Activated naive CD8-positive, alpha-beta T cell treated with anti-CD3 and anti-CD28 coated beads, Interleukin-2, amount 10 ng/mL, durations not matched to agents 7 days and 5 days (primary cell): ENCODE measurements around the gene CCL20. TPM values are rescaled to one million over a fixed set of nuclear protein-coding genes. Genes with fewer than 3 reads are reported as not detected.
A peak's percentile ranks its signal among the peaks of the same experiment; 100 is the strongest.
"Not testable (repeated sequence)": the region's sequence is repeated elsewhere in the genome, so short reads cannot be mapped to it uniquely, and the experiment has no call there.

Experiments used
- ATAC-seq: fragments of 150-1000 bp; cut with Tn5 transposase; one replicate; pipeline ENCODE4 v1.10.0; 2021; ENCODE audit warnings: low read depth, moderate library complexity
- POLR2A ChIA-PET: fragments of 350-600 bp; sonication (Branson Sonifier 250); formaldehyde crosslinking; loops from one replicate; lab custom pipeline; 2021; ENCODE audit warnings: antibody characterized with exemption; lab: Charles Lee
- DNase-seq: peaks from one replicate; pipeline ENCODE4 v3.0.0; 2021
- H3K27ac Mint-ChIP-seq: one replicate; pipeline ENCODE4 v1.8.0; 2022; ENCODE audit warnings: mild to moderate bottlenecking, mixed read lengths
- H3K27me3 Mint-ChIP-seq: one replicate; pipeline ENCODE4 v1.8.0; 2022; ENCODE audit warnings: mild to moderate bottlenecking, moderate library complexity, mixed read lengths
- H3K36me3 Mint-ChIP-seq: one replicate; pipeline ENCODE4 v1.8.0; 2021; ENCODE audit warnings: mild to moderate bottlenecking, mixed read lengths
- H3K4me1 Mint-ChIP-seq: one replicate; pipeline ENCODE4 v1.8.0; 2021; ENCODE audit warnings: mixed read lengths
- H3K4me3 Mint-ChIP-seq: one replicate; pipeline ENCODE4 v1.8.0; 2022; ENCODE audit warnings: mild to moderate bottlenecking, moderate library complexity, mixed read lengths
- H3K9me3 Mint-ChIP-seq: one replicate; pipeline ENCODE4 v1.8.0; 2021; ENCODE audit warnings: mixed read lengths
- total RNA-seq, 2 experiments: library from RNA; stranded (reverse); gene quantifications; one replicate each; pipeline ENCODE4 v1.2.3, GENCODE V29; 2021

CCL20 gene
- total RNA-seq, 2 experiments from 2014 or later, result not detected

- H3K4me1 Mint-ChIP-seq, result peaks cover 14% of the 10 kb centered on the region
- no peak for ATAC-seq
- no peak overlapping the region for H3K4me3 Mint-ChIP-seq
- no peak for DNase-seq
- POLR2A ChIA-PET, result no interaction called here
- H3K36me3 Mint-ChIP-seq, result peaks cover 1% of the 10 kb centered on the region
- H3K27ac Mint-ChIP-seq, result no peak overlapping the region
- H3K9me3 Mint-ChIP-seq, result no peaks in the 10 kb centered on the region
- H3K27me3 Mint-ChIP-seq, result peaks cover 21% of the 10 kb centered on the region
These were observed 28.3 kb upstream of the CCL20 start for GRCh38 chr2:227785293-227785692.

GRCh38 chr2:227788561-227789018 is 25.1 kb upstream of the CCL20 start:
- Mint-ChIP-seq H3K27me3 (peaks cover 25% of the 10 kb centered on the region), H3K4me3 (no peak overlapping the region), H3K36me3 (peaks cover 1% of the 10 kb centered on the region), H3K27ac (no peak overlapping the region), H3K4me1 (peaks cover 4% of the 10 kb centered on the region), H3K9me3 (no peaks in the 10 kb centered on the region)
- no peak for DNase-seq
- POLR2A ChIA-PET, result no interaction called here
- ATAC-seq, result no peak

- DNase-seq, result no peak
- POLR2A ChIA-PET, result no interaction called here
- H3K9me3 Mint-ChIP-seq, result no peaks in the 10 kb centered on the region
- H3K4me3 Mint-ChIP-seq, result no peak overlapping the region
- peaks cover 25% of the 10 kb centered on the region for H3K27me3 Mint-ChIP-seq
- no peaks in the 10 kb centered on the region for H3K4me1 Mint-ChIP-seq
- ATAC-seq, result no peak
- H3K36me3 Mint-ChIP-seq, result peaks cover under 1% of the 10 kb centered on the region
- H3K27ac Mint-ChIP-seq, result no peak overlapping the region
These were observed 23.8 kb upstream of the CCL20 start for GRCh38 chr2:227789803-227790202.

- H3K27me3 Mint-ChIP-seq, result peaks cover 14% of the 10 kb centered on the region
- H3K9me3 Mint-ChIP-seq, result no peaks in the 10 kb centered on the region
- H3K27ac Mint-ChIP-seq, result no peak overlapping the region
- no peaks in the 10 kb centered on the region for H3K4me1 Mint-ChIP-seq
- no peak overlapping the region for H3K4me3 Mint-ChIP-seq
- no peaks in the 10 kb centered on the region for H3K36me3 Mint-ChIP-seq
- ATAC-seq, result no peak
- POLR2A ChIA-PET, result no interaction called here
- DNase-seq, result no peak
These were observed 20.4 kb upstream of the CCL20 start for GRCh38 chr2:227793148-227793712.

- POLR2A ChIA-PET, result no interaction called here
- Mint-ChIP-seq H3K27ac (no peak overlapping the region), H3K9me3 (no peaks in the 10 kb centered on the region), H3K27me3 (peaks cover 4% of the 10 kb centered on the region), H3K4me3 (no peak overlapping the region), H3K36me3 (no peaks in the 10 kb centered on the region), H3K4me1 (no peaks in the 10 kb centered on the region)
- no peak for ATAC-seq
- no peak for DNase-seq
These were observed 17.5 kb upstream of the CCL20 start for GRCh38 chr2:227796045-227796711.

- H3K4me1 Mint-ChIP-seq, POLR2A ChIA-PET, H3K9me3 Mint-ChIP-seq, H3K36me3 Mint-ChIP-seq, H3K4me3 Mint-ChIP-seq, ATAC-seq, DNase-seq, H3K27ac Mint-ChIP-seq, H3K27me3 Mint-ChIP-seq: not testable (repeated sequence)
These were observed 16.9 kb upstream of the CCL20 start for GRCh38 chr2:227796768-227797167.

GRCh38 chr2:227799202-227799601 is 14.4 kb upstream of the CCL20 start:
- H3K27ac Mint-ChIP-seq, result no peak overlapping the region
- peaks cover 4% of the 10 kb centered on the region for H3K27me3 Mint-ChIP-seq
- H3K9me3 Mint-ChIP-seq, result no peaks in the 10 kb centered on the region
- H3K36me3 Mint-ChIP-seq, result no peaks in the 10 kb centered on the region
- DNase-seq, result no peak
- no peak for ATAC-seq
- H3K4me3 Mint-ChIP-seq, result no peak overlapping the region
- POLR2A ChIA-PET, result no interaction called here
- H3K4me1 Mint-ChIP-seq, result no peaks in the 10 kb centered on the region

- POLR2A ChIA-PET, result no interaction called here
- no peak for ATAC-seq
- no peak overlapping the region for H3K27ac Mint-ChIP-seq
- DNase-seq, result no peak
- no peaks in the 10 kb centered on the region for H3K36me3 Mint-ChIP-seq
- H3K27me3 Mint-ChIP-seq, result peaks cover 6% of the 10 kb centered on the region
- no peak overlapping the region for H3K4me3 Mint-ChIP-seq
- H3K4me1 Mint-ChIP-seq, result peaks cover 7% of the 10 kb centered on the region
- H3K9me3 Mint-ChIP-seq, result no peaks in the 10 kb centered on the region
These were observed 10.8 kb upstream of the CCL20 start for GRCh38 chr2:227802882-227803281.

GRCh38 chr2:227804975-227805374 is 8.7 kb upstream of the CCL20 start:
- no peaks in the 10 kb centered on the region for H3K9me3 Mint-ChIP-seq
- POLR2A ChIA-PET, result no interaction called here
- H3K27ac Mint-ChIP-seq, result no peak overlapping the region
- no peaks in the 10 kb centered on the region for H3K36me3 Mint-ChIP-seq
- H3K27me3 Mint-ChIP-seq, result peaks cover 9% of the 10 kb centered on the region
- DNase-seq (no peak), ATAC-seq (no peak)
- no peak overlapping the region for H3K4me3 Mint-ChIP-seq
- H3K4me1 Mint-ChIP-seq, result peaks cover 7% of the 10 kb centered on the region

- peaks cover 7% of the 10 kb centered on the region for H3K4me1 Mint-ChIP-seq
- H3K9me3 Mint-ChIP-seq, result no peaks in the 10 kb centered on the region
- peaks cover 9% of the 10 kb centered on the region for H3K27me3 Mint-ChIP-seq
- peak overlapping the region; percentile 44 for H3K27ac Mint-ChIP-seq
- peak; percentile 70 for ATAC-seq
- DNase-seq, result no peak
- peak overlapping the region; percentile 44 for H3K4me3 Mint-ChIP-seq
- POLR2A ChIA-PET, result no interaction called here
- H3K36me3 Mint-ChIP-seq, result no peaks in the 10 kb centered on the region
These were observed 8.1 kb upstream of the CCL20 start for GRCh38 chr2:227805578-227805977.

GRCh38 chr2:227808936-227809335 is 4.7 kb upstream of the CCL20 start:
- Mint-ChIP-seq H3K4me3 (no peak overlapping the region), H3K27me3 (peaks cover 5% of the 10 kb centered on the region), H3K9me3 (no peaks in the 10 kb centered on the region), H3K36me3 (no peaks in the 10 kb centered on the region), H3K4me1 (peaks cover 7% of the 10 kb centered on the region), H3K27ac (no peak overlapping the region)
- no peak for DNase-seq
- POLR2A ChIA-PET, result no interaction called here
- ATAC-seq, result no peak

- Mint-ChIP-seq H3K27me3 (peaks cover 10% of the 10 kb centered on the region), H3K27ac (no peak overlapping the region), H3K36me3 (no peaks in the 10 kb centered on the region), H3K4me3 (no peak overlapping the region), H3K9me3 (no peaks in the 10 kb centered on the region), H3K4me1 (no peaks in the 10 kb centered on the region)
- no peak for DNase-seq
- ATAC-seq, result no peak
- POLR2A ChIA-PET, result no interaction called here
These were observed 1.6 kb upstream of the CCL20 start for GRCh38 chr2:227812001-227812400.

GRCh38 chr2:227813229-227813561 is 447 bp upstream of the CCL20 start:
- ATAC-seq (no peak), DNase-seq (no peak)
- H3K27me3 Mint-ChIP-seq, result peaks cover 10% of the 10 kb centered on the region
- H3K4me1 Mint-ChIP-seq, result peaks cover 2% of the 10 kb centered on the region
- H3K9me3 Mint-ChIP-seq, result no peaks in the 10 kb centered on the region
- no peak overlapping the region for H3K27ac Mint-ChIP-seq
- no peaks in the 10 kb centered on the region for H3K36me3 Mint-ChIP-seq
- H3K4me3 Mint-ChIP-seq, result no peak overlapping the region
- POLR2A ChIA-PET, result no interaction called here

- H3K27me3 Mint-ChIP-seq, result peaks cover 6% of the 10 kb centered on the region
- DNase-seq, result no peak
- no peaks in the 10 kb centered on the region for H3K36me3 Mint-ChIP-seq
- H3K4me1 Mint-ChIP-seq, result peaks cover 2% of the 10 kb centered on the region
- H3K27ac Mint-ChIP-seq, result no peak overlapping the region
- POLR2A ChIA-PET, result no interaction called here
- H3K4me3 Mint-ChIP-seq, result no peak overlapping the region
- ATAC-seq, result no peak
- no peaks in the 10 kb centered on the region for H3K9me3 Mint-ChIP-seq
These were observed 1.4 kb downstream of the CCL20 start for GRCh38 chr2:227815066-227815465.
